Type B pancreatic cell (in vitro differentiated cells): ENCODE results near the gene HOXC4. TPM values are rescaled to one million over a fixed set of nuclear protein-coding genes. Genes with fewer than 3 reads are reported as not detected.
A peak's percentile ranks its signal among the peaks of the same experiment; 100 is the strongest.

ENCODE experiments used
- DNase-seq: peaks from one replicate; pipeline ENCODE4 v3.0.0; 2021; ENCODE audit warnings: mixed read lengths; ENCODE audit not compliant: unreplicated experiment; ENCODE audit errors: extremely low spot score
- H3K27ac Mint-ChIP-seq: 2 replicates; pipeline ENCODE4 v1.8.0; 2021; ENCODE audit warnings: mild to moderate bottlenecking, mixed read lengths
- H3K27me3 Mint-ChIP-seq: 2 replicates; pipeline ENCODE4 v1.8.0; 2021; ENCODE audit warnings: mixed read lengths
- H3K36me3 Mint-ChIP-seq: 2 replicates; pipeline ENCODE4 v1.8.0; 2021; ENCODE audit warnings: mixed read lengths
- H3K4me1 Mint-ChIP-seq: one replicate; pipeline ENCODE4 v1.8.0; 2021; ENCODE audit warnings: mixed read lengths; ENCODE audit not compliant: unreplicated experiment
- H3K4me3 Mint-ChIP-seq: 2 replicates; pipeline ENCODE4 v1.8.0; 2021; ENCODE audit warnings: mild to moderate bottlenecking, mixed read lengths
- H3K9me3 Mint-ChIP-seq: 2 replicates; pipeline ENCODE4 v1.8.0; 2021; ENCODE audit warnings: mixed read lengths
- total RNA-seq: library from RNA; stranded (reverse); gene quantifications from 2 replicates; pipeline ENCODE4 v1.2.1, GENCODE V29; 2021; ENCODE audit warnings: low replicate concordance
- TF ChIP-seq, protein P1 (sequence below): fragments of 200-600 bp; sonication (generic); conservative IDR thresholded peaks from 2 replicates; pipeline ENCODE4 v1.5.0; 2021; ENCODE audit warnings: antibody characterized with exemption, mild to moderate bottlenecking

HOXC4 gene
- total RNA-seq, 1 donor from 2014 or later: 47.9 TPM

DNA sequence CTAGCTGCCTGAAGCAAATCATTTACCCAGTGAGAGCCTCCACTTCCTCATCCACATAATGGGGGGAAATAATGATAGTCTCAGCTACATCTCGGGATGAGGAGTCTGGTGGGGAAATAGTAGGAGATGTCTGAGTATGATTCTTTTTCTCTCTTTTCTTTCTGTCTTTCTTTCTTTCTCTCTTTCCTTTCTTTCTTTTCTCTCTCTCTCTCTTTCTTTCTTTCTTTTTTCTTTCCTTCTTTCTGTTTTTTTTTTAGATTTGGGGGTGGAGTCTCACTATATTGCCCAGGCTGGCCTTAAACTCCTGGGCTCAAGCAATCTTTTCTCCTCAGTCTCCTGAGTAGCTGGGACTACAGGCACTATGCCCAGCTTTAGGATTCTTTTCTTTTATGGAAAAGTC lies 12.8 kb downstream of the HOXC4 start:
- peaks cover 55% of the 10 kb centered on the region for H3K4me1 Mint-ChIP-seq
- H3K9me3 Mint-ChIP-seq: no peaks in the 10 kb centered on the region
- no peak overlapping the region for H3K27ac Mint-ChIP-seq
- no peak for DNase-seq
- TF ChIP-seq, protein P1, sequence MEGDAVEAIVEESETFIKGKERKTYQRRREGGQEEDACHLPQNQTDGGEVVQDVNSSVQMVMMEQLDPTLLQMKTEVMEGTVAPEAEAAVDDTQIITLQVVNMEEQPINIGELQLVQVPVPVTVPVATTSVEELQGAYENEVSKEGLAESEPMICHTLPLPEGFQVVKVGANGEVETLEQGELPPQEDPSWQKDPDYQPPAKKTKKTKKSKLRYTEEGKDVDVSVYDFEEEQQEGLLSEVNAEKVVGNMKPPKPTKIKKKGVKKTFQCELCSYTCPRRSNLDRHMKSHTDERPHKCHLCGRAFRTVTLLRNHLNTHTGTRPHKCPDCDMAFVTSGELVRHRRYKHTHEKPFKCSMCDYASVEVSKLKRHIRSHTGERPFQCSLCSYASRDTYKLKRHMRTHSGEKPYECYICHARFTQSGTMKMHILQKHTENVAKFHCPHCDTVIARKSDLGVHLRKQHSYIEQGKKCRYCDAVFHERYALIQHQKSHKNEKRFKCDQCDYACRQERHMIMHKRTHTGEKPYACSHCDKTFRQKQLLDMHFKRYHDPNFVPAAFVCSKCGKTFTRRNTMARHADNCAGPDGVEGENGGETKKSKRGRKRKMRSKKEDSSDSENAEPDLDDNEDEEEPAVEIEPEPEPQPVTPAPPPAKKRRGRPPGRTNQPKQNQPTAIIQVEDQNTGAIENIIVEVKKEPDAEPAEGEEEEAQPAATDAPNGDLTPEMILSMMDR: no peak
- H3K4me3 Mint-ChIP-seq: no peak overlapping the region
- peaks cover 9% of the 10 kb centered on the region for H3K27me3 Mint-ChIP-seq
- peaks cover 34% of the 10 kb centered on the region for H3K36me3 Mint-ChIP-seq

DNA sequence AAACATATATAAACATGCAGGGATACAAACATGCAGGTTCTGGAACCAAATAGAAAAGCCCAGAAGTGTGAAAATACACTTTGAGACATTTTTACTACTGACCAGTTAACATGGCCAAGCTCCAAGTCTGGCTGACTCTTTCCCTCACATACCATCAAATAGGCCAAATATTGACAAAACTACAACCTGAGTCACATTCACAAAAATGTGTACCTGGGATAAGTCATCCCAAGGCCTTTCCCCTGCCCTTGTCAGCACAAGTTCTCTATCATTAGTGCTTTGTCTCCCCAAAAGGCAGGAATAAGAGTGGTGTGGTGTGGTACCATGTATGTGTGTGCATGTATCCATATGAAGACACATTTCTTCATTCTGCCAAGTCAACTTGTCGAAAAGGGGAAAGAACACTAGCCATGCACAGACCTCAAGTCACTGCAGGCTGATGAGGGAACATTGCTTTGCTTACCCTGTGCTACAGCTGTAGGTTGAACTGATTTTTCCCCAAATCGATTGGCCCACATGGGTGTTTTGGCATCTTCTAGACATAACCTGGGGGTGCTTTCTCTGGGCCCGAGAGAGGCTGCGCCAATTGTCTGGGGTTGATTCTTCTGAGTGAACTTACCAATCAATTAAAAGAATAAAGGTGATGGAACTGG lies 14.9 kb downstream of the HOXC4 start:
- H3K4me3 Mint-ChIP-seq: no peak overlapping the region
- peaks cover 19% of the 10 kb centered on the region for H3K36me3 Mint-ChIP-seq
- H3K27me3 Mint-ChIP-seq: peaks cover 3% of the 10 kb centered on the region
- TF ChIP-seq, protein P1: no peak
- H3K4me1 Mint-ChIP-seq: peaks cover 51% of the 10 kb centered on the region
- DNase-seq: no peak
- no peaks in the 10 kb centered on the region for H3K9me3 Mint-ChIP-seq
- peak overlapping the region; percentile 3 for H3K27ac Mint-ChIP-seq

DNA sequence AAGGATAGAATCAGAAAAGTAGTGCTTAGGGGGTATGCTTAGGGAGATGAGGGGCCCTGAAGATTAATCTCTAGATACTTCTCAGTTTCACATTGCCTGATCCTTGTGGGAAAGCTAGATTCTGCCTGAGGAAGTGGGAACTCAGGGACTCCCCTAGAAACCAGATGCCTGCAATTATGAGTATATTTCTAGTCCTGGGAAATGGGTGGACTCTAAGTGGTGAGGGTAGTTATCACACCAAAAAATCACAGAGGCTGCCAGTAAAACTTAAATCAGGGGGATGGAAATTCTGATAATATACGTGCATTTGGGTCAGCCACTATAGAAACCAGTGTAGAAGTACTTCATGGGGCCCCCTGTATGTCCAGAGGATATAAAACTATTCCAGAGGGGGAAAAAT lies 18.3 kb downstream of the HOXC4 start:
- Mint-ChIP-seq H3K27me3 (peaks cover 3% of the 10 kb centered on the region), H3K36me3 (peaks cover 17% of the 10 kb centered on the region), H3K4me1 (peaks cover 50% of the 10 kb centered on the region), H3K4me3 (peak overlapping the region; percentile 64), H3K9me3 (no peaks in the 10 kb centered on the region), H3K27ac (peak overlapping the region; percentile 55)
- TF ChIP-seq, protein P1: no peak
- DNase-seq: no peak

DNA sequence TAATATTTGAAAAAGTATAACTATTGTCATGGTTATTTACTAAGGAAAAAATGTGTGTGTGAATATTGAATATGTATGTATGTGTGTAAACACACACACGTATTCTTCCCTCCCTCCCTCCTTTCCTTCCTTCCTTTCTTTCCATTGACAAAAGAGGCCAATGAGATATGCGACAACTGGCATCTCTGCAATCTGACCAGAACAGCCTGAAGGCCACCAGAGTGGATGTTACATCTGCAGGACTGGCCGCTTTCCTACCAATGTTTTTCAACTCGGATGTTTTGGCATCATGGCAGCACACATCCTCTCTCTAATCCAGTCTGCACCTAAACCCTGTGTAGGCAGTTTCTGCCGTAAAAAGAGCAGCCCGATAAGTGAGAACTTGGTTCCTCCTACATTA lies 20.7 kb downstream of the HOXC4 start:
- peaks cover 62% of the 10 kb centered on the region for H3K4me1 Mint-ChIP-seq
- H3K9me3 Mint-ChIP-seq: no peaks in the 10 kb centered on the region
- no peak overlapping the region for H3K4me3 Mint-ChIP-seq
- peaks cover 12% of the 10 kb centered on the region for H3K36me3 Mint-ChIP-seq
- H3K27me3 Mint-ChIP-seq: peaks cover 4% of the 10 kb centered on the region
- TF ChIP-seq, protein P1: no peak
- no peak overlapping the region for H3K27ac Mint-ChIP-seq
- no peak for DNase-seq

DNA sequence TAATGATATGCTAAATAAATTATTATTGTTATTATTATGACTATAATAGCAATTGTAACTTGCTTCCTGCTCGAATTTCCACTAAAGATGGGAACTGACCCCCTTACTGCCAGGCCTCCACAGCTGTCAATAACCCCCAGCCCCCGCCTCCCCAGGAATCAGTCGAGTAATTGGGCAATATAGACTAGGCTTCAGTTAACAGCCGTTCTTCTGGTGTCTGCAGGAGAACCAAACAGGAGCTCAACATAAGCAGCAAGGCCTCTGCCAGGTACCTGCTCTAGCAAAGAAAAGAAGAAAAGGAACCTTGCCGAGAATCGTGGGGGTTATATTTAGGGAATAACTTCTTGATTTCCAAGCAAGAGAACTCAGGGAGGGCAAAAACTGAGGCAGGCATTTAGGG lies 21.8 kb downstream of the HOXC4 start:
- Mint-ChIP-seq H3K27me3 (peaks cover 9% of the 10 kb centered on the region), H3K36me3 (peaks cover 13% of the 10 kb centered on the region), H3K27ac (no peak overlapping the region), H3K4me3 (peak overlapping the region; percentile 48), H3K4me1 (peaks cover 62% of the 10 kb centered on the region), H3K9me3 (no peaks in the 10 kb centered on the region)
- TF ChIP-seq, protein P1: no peak
- no peak for DNase-seq
